Activated CD4-positive, alpha-beta T cell treated with anti-CD3 and anti-CD28 coated beads for 24 hours (primary cell): ENCODE measurements around the gene RSPH6A.
A peak's percentile ranks its signal among the peaks of the same experiment; 100 is the strongest.
"Not testable (repeated sequence)": the region's sequence is repeated elsewhere in the genome, so short reads cannot be mapped to it uniquely, and the experiment has no call there.

Source experiments
- DNase-seq, 2 donors: peaks; one replicate each; pipeline ENCODE4 v3.0.0-alpha.2; 2020; ENCODE audit warnings: low read depth in 2 of 2

RSPH6A gene

DNA sequence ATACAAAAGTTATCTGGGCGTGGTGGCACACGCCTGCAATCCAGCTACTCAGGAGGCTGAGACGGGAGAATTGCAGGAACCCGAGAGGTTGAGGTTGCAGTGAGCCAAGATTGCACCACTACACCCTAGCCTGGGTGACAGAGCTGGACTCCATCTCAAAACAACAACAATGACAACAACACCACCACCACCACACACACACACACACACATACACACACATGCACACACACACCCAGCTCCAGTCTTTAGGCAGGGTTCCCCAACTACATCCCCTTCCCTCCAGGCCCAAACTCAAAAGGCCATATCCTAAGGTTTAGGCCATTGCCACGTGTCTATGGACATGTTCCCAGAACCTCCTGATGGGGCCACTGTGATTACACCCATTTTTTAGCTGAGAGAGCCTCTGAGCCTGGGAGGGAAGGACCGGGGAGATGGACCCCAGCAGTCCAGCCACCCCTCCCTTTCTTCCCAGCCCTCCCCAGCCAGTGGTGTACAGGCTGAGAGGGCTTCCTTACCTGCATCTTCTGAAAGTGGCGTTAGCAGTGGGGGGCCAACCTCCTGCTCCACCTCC is 13.4 kb downstream of the RSPH6A start:
- DNase-seq, result no peak

DNA sequence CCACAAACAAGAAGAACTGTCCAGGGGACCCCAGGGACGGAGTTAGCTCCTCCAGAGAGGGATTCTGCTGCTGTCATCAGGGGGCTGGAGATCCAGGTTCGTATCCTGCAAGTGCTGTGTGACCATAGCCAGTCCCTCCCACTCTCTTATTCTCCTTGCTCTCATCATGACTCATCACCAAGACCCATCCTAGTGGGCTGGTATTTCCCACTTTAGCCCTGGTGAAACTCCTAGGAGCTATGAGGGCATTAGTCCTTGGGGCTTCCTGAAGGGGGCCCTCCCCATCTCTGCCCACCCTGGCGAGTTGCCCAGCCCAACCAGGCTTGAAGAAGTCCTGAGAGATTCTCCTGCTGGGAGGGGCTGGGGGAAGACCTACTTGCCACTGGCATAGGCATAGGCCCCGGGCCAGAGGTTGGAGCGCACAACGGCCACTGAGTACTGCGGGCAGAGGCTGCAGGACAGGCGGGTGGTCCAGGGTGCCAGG is 15.0 kb downstream of the RSPH6A start:
- DNase-seq, result no peak

DNA sequence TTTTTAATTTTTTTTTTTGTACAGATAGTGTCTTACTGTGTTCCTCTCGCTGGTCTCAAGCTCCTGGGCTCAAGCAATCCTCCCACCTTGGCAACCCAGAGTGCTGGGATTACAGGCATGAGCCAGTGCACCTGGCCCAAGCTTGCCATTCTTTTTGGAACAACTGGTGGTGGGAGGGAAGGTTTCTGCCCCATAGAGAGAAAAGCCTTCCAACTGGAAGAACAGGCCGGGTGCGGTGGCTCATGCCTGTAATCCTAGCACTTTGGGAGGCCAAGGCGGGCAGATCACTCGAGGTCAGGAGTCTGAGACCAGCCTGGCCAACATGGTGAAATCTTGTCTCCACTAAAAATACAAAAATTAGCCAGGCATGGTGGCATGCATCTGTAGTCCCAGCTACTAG is 15.6 kb downstream of the RSPH6A start:
- DNase-seq, result not testable (repeated sequence)

DNA sequence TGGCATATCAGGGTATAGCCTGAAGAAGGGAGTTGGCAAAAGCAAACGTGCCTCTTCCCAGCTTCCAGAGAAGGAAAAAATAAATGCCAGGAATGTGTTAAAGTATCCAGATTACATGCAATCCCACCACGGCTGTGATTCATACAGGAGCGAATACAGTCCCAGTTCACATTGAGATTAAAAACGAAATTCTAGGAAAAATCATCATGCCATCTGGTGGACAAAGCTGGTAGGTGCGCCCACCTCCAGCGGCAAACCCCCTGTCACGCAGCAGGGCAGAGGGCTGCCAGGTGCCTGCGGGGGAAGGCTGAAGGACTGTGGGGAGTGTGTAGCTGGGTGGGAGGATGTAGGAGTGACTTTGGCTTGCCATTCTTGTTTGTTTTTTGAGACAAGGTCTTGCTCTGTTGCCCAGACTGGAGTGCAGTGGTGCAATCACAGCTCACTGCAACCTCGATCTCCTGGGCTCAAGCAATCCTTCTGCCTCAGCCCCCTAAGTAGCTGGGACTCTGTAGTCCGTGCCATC is 16.1 kb downstream of the RSPH6A start:
- DNase-seq, result peak in 1 of 2 donors; percentile 43

DNA sequence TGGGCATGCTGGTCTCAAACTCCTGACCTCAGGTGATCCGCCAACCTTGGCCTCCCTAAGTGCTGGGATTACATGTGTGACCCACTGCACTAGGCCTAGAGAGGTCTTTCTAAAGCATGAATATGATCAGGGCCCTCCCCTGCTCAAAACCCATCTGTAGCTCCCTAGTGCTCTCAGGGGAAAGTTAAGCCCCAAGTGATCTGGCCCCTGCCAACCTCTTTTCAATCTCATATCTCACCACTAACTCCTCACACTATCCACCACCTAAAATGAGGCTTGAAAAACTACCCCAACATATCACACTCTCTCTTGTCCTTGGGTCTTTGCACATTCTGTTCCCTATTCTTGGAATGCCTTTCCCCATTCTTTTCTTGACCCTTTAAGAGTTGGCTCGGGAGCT is 20.5 kb downstream of the RSPH6A start:
- DNase-seq, result no peak

DNA sequence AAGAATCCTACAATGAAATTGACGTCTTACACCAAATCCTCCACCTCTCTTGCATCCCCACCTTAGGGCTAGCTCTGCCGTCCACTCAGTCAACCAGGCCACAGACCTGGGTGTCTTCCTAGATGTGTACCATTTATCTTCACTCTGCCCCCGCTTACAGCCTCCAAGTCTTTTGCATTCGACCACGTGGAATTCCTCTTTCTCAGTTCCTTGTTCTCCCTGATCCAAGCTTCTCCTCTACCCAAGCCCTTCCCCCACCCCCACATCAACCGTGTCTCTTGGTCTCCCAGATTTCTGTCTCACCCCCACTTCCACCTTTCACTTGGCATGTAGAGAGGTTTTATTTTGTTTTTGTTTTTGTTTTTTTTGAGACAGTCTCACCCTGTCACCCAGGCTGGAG is 21.2 kb downstream of the RSPH6A start:
- DNase-seq, result no peak

DNA sequence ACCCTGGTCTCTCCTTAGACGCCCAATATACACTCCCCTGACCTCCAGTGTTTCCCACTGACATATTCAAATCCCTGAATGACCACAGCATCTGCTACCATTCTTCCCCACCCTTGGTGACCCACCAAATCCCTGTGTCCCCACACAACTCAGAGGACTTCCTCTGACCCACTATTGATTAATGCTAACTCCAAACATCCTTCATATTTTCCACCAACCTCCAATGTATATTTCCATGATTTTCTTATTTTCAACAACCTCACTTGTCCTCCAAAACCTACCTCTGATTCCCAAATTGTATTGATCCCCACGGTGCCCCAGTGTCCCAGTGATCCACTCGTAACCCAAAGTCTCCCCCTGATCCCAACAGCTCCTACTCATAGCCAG is 21.9 kb downstream of the RSPH6A start:
- DNase-seq, result no peak

DNA sequence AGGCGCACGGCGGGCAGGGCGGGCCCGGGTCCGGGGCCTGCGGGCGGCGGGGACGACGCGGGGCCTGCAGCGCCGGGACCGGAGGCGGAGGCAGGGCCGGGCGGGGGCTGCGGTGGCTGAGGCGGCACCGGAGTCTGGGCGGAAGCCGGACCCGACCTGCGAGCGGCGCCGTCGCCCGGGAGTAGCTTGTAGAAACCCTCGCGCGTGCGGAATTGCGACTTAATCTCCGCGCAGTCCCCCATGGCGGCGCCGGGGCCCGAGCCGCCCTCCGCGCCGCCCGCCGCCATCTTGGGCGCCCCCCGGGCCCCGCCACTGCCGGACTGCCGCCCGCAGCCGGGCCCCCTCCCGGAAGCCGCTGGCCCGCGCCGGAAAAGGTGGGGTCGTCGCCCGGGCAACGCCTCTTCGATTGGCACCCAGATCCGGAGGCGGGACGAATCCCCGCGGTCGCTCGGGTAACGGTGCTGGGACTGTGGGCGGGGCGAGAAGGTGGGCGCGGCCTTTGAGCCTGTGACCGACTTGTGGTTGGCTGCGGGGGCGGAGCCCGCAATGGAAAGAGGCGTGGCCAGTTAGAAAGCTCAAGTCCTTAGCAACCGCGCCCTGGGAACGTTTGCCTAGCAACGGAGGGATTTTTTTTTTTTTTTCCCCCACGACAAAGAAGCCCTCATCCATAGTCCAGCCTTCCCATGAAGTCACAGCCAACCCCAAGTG is 22.5 kb downstream of the RSPH6A start, which contains the start of gene DMWD:
Gene DMWD, minus strand, starts transcription at position 376 of the 708 bp plus-strand sequence. Its CDS starts 89 bp downstream, at position 287.
- peak; percentile 99 to 100 for DNase-seq

DNA sequence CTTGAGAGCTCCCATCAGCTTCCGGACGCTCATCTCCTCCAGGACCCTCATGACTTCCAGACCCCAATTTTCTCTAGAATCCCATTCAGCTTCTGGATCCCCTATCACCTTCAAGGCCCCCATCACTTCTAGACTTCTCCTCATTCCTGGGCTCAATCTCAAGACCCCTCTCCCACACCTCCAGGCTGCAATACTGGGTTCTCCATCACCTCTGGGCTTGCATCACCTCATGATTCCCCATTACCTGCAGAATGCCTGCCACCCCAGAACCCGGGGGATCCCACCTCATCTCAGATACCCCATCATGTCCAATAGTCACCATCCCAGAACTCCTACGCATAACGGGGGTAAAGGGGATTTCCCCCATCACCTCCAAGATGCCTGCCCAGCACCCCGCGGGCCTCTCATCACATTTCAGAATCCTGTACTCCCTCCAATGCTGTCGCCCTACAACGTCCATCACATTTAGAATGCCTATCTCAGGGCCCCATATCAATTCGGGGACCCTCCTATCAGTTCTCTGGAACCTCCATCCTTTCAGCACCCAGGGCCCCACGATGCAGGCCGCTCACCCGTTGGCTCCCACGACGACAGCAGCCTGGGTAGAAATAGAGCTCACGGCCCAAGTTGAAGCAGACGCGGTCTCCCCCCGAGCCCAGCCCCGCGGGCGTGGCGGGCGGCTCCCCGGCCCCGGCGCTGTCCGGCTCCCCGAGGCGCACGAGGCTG is 23.2 kb downstream of the RSPH6A start:
- DNase-seq, result no peak

DNA sequence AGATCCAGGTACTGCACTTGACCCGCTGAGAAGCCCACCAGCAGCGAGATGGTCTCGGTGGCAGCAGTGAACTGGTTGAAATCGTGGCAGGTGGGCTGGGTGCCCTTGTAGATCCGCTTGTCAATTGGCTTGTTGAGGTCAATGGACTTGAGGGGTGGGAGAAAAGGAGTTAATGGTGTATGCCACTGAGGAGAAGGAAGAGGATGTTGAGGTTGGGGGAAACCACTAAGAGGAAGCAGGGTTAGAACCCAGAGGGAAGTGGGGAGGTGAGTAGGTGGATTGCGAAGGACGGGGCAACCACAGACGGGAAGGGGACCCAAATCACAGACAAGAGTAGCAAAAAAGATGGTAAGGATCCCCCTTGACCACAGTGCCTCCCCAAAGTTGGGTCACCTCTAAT is 24.2 kb downstream of the RSPH6A start:
- DNase-seq, result no peak

DNA sequence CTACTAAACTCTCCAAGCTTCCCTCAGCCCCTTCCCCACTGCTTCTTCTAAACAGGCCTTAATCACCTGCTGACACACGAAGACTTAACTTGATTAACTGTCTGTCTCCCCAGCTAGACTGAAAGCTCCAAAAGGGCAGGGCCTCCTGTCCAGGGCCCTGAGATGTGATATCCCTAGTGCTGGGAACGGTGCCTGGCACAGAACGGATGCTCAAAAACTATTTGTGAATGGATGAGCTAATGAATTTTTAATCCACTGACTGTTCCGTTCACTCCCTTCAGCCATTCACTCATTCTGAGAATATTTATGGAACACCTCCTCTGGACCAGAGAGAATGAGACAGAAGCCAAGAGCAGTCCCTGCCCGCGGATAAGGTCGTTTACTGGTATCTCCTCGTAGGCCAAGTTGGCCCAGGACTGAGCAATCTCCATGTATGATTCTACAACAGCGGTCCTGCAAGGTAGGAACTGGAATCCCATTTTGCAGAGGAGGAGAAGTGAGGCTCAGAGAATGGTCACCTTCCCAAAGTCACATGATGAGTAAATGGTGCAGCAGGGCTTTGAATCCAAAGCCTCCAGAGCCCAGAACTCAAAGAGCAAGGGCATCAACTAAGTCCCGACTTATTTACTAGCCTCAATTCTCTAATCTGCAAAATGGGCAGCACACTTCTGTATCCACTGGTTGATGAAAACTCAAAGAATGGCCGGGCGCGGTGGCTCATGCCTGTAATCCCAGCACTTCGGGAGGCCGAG is 25.9 kb downstream of the RSPH6A start:
- DNase-seq, result no peak

DNA sequence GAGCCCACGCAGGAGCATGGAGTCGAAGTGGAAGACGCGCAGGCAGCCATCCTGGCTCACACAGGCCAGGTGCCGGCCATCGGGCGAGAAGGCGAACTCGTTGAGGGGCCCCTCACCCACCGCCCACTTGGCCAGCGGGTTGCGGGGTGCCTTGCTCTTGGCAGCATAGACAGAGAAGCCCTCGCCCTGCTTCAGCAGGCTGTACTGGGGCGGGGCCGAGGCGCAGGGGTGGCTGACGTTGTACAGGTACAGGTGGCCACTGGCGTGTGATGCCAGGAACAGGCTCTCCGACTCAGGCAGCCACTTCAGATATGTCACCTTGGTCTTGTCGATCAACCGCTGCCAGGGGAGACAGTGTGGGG is 28.6 kb downstream of the RSPH6A start:
- no peak for DNase-seq

DNA sequence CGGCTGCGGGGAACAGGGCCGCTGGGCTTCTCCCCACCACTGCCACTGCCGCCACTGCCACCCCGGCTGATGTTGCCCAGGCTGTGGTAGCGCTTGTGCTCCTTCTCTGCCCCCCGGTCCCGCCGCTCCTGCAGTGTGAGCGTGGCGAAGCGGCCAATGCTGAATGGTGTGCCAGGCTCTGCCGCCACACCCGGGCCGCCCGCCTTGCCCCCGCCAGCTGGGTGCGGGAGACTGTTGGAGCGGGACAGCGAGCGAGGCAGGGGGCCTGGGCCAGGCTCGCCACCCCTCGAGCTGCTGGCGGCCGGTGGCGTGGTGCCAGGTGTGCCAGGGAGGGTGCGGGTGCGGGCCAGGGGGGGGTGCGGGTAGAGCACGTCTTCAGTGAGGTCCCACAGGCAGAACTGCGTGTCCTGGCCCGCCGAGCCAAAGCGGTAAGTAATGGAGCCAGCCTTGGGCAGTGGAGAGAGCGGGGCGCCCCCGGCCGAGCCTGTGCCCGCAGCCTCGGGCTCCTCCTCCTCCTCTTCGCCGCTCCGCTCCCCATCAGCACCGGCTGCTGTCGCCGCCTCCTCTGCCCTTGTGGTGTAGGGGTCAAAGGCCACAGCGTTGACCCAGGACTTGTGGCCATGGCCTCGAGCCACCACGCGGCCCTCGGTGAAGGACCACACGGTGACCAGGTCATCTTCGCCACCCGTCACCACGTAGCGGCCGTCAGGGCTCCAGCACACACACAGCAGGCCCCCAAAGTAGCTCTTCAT is 29.2 kb downstream of the RSPH6A start:
- DNase-seq, result no peak

DNA sequence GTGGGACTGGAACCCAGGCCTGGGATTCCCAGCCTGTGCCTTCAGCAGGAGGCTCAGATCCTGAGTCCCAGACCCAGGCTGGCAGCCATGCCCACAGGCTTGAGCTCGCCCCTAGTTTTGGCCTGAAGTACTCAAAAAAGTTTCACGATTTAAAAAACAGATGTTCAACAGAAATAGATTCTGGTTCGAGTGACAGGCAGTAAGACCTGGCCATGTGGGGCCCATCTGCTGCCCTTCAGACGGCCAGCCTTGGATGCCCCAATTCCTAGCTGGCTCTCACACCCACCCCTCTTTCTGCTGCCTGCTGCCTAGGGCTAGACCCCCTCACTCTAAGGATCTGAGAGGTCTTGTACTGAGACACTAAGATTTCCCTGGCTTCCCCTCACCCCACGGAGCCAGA is 30.0 kb downstream of the RSPH6A start:
- no peak for DNase-seq

DNA sequence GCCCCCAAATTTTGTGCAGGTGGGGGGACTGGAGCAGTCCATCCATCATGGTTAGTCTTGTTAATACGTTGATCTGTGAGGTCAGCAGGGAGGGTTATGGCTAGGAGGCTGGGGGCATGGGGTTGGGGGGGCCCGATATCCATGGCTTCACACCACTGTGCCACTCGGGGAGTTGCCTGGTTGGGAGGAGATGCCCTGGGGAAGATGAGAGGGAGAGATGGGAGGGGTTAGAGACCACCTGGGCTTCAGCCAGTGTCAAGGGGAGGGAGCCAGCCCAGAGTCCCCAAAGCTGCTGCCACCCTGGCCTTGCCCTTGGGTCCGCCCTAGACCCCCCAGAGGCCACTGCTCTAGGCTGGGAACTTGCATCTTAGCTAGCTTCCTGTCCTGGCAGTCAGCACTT is 31.0 kb downstream of the RSPH6A start:
- no peak for DNase-seq

DNA sequence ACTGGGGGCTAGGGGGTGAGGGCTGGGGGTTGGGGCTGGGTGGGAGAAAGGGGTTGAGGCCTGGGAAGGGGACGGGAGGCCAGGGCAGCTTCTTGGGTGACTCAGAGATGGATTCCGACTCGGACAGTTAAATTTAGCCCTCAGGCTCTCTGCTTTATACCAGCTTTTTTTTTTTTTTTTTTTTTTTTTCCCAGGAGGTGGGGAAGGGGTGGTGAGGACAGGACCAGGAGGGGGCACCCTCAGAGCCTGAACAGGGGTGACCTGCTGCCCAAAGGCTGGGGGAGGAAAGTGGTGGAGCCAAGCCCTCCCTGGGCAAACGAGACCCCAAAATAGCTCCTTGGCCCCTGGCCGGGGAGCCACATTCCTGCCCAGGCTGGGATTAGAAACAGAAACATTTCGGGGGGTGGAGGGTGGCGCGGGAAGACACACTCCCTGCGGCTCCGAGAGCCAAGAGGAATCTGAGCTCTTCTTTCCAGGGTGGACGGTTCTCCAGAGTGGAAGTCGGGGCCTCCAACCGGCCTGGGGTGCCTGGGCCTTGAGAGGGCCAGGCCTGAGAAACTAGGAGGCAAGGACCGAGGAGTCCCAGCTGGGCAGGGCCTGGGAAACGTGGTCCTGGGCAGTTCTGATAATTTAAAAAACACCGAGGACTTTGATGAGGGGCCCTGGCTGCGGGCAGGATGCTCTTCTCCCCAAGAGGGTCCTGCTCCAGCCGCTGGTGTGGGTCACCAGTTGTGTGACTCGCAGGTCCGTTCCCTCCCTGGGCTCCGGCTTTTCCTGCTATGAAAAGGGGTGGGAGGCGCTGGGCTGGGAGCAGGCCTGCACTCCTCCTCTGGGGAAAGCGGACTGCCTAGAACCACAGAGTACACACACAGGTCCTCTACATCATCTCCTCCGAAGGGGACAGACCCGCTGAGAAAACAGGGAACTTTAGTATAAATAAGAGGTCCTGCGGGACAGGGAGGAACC is 32.0 kb downstream of the RSPH6A start:
- no peak for DNase-seq

DNA sequence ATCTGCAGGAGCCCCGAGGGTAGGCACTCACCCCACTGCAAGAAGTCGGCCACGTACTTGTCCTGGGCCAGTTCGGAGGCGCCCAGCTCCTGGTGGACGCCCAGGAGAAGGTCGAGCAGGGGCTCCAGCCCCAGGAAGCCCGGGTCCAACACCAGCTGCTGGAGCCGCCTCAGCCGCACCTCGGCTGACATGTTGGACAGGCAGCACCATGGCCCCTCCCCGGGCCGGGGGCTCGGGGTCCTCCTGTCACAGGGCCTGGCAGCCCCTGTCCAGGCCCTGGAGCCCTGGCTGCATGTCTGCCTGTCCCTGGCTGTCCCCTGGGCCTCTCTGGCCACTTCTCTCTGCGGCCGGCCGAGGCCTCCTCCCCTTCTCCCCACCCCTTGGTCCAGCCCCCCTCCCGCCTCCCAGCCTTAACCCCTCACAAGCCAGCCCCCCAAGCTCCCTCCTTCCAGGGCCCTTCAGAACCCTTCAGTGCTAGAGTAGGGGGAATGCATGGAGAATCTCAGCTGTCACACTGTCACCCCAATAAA is 32.9 kb downstream of the RSPH6A start, which contains the start of gene DMPK:
Gene DMPK, minus strand, starts transcription at position 329 of the 530 bp plus-strand sequence. Its CDS starts 138 bp downstream, at position 191.
- no peak for DNase-seq

DNA sequence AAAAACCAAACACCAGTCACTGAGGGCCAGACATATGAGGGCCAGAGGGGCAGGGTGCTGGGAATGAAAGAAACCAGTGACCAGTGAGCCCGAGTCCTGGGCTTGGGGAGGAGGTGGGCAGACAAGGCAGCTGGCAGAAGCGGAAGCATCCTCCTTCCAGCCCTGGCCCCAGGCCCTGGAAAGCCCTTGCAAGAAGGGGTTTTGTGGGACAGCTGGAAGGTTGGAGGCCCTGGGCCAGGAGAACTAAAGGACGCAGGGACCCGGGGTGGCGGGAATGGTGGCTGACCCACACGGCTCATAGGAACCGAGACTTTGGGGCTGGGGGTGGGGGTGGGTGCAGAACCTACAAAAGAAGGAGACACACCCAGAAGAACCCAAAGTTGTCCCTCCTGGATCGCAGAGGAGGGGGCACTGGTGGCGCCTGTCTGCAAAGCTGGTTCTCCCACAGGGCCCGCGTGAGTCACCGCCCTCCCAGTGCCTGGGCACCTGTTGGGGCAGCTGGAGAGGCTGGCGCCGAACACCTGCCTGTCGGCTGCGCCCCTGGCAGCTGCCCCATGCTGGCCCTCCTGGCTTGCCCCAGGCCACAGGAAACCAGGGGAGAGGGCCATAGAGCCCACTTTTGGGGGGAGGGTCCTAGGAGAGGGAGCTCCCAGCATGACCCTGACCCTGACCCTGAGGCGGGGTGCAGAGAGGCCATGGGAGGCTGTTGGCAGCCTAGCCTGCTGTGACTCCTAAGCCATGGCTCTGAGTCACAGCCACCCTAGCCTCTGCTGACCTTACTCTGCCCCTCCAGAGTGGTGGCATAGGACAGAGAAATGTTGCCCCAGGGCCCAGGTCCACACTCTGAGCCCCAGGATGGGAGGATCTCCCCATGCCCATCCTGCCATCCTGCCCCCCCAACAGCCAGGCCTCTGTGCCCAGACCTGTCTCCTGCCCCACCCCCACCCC is 33.6 kb downstream of the RSPH6A start:
- DNase-seq, result no peak
